GM19463 (cell line): ENCODE results near the gene DAGLA.

ENCODE experiments used
- ATAC-seq: cut with Tn5 transposase; IDR thresholded peaks from one replicate; pipeline ENCODE4 v1.9.1; 2021; ENCODE audit warnings: mild to moderate bottlenecking, moderate library complexity; ENCODE audit not compliant: unreplicated experiment

Gene DAGLA

DNA sequence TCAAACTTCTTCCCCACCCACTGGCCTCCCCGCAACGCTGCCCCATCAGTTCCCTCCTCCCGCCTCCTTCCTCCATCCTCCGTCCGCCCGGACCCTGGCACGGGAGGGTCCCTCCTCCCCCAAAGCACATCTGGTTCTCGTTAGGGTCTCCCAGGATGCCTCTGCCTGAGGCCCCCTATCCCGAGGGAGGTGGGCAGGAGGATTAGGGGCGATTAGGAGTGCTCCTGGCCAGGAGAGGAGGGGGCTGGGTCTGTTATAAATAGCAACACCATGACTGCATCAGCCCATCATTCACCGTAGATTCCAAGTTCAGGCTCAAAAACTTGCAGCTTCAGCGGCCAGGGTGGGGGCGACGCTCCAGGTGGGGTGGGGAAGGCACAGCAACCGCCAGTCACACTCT lies 82.6 kb downstream of the DAGLA start:
- no peak for ATAC-seq

GRCh38 chr11:61763930-61764605 lies 83.9 kb downstream of the DAGLA start:
- no peak for ATAC-seq

DNA sequence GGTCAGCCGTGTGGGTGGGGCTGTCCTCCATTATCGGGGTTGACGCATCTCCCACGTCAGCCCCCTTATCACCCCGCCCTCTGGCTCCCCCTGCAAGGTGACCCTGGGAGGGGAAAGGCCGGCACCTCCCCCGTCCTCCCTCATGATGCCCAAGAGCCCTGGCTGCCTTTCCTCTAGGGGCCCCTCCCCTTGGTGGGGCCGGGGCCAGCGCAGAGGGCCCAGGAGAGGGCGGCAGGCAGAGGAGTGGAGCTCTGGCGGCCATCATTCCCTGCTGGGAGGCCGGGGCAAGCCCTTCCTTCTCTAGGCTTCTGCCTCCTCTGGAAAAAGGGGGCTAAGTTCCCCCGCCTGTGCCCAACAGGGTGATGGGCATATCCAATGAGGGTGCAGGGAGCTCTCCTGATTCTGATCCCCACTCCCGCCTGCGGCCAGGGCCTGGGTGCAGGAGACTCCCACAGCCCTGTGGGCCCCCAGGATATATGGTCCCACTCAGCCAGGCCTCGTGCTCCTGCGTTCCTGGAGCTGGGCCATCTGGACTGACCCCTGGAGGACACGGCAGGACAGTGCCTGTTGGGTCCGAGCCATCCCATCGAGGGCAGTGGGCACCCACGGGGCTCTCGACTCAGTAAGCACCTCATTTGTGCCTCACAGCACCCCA lies 84.5 kb downstream of the DAGLA start:
- no peak for ATAC-seq

GRCh38 chr11:61765550-61766253 lies 85.5 kb downstream of the DAGLA start:
- ATAC-seq = no peak

DNA sequence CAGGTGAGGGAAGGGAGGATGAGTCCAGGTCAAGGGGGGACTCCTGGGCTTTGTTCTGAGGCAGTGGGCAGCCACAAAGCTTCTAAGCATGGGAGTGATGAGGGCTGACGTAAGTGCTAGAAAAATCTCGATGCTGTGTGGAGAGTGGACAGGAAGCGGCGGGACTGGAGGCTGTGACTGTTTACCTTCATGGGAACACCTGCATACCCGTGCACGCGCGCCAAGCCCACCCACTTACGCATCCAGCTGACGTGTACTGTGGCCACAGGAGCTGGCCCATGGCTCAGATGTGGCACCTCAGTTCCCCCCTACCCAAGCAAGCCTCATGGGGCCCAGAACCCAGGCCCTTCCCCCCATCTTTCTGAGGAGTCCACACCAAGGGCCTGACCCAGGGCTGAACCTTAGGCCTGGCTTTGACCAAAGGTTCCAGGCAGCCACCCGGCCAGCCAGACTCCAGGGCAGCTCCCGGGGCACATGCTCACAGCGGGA lies 86.2 kb downstream of the DAGLA start:
- no peak for ATAC-seq

GRCh38 chr11:61768376-61769076 lies 88.3 kb downstream of the DAGLA start:
- ATAC-seq = no peak

- ATAC-seq = no peak
Measured at GRCh38 chr11:61769169-61769920, 89.2 kb downstream of the DAGLA start.

GRCh38 chr11:61769946-61770683 lies 89.9 kb downstream of the DAGLA start:
- ATAC-seq = no peak

GRCh38 chr11:61771195-61771894 lies 91.2 kb downstream of the DAGLA start:
- ATAC-seq = no peak

- no peak for ATAC-seq
Measured at GRCh38 chr11:61771985-61772455, 91.8 kb downstream of the DAGLA start.

DNA sequence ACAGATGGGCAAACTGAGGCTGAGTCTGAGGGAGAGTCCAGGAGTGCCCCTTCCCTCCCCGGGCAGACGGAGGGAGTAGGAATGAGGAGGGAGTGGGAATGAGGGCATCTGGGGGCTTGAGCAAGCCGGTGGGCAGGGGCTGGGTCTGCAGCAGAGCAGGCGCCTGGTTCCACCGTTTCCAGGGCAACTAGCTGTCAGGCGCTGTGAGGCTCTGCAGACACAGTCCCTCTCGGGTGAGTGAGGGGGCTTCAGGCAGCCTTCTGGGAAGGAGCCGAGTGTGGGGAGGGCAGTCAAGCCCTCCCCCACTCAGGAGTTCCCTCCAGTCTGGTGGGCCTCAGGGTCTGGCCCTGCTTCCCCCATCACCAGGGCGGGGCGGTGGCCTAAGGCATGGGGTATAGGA lies 93.2 kb downstream of the DAGLA start:
- no peak for ATAC-seq

DNA sequence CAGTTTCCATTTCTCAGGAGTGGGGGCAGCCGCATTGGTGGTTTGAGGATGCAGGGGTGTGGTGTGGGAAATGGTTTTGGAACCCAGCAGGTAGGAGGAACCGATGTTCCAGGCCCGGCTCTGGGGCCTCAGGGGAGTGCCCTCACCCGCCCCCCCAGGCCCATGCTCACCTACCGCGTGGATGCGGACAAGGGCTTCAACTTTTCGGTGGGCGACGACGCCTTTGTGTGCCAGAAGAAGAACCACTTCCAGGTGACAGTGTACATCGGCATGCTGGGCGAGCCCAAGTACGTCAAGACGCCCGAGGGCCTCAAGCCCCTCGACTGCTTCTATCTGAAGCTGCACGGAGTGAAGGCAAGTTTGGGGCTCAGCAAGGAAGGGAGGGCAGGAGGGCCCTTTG lies 93.6 kb downstream of the DAGLA start:
- ATAC-seq = no peak

GRCh38 chr11:61774411-61774810 lies 94.2 kb downstream of the DAGLA start:
- no peak for ATAC-seq

GRCh38 chr11:61775106-61775505 lies 94.9 kb downstream of the DAGLA start:
- no peak for ATAC-seq

GRCh38 chr11:61775606-61776554 lies 95.7 kb downstream of the DAGLA start:
- ATAC-seq = no peak

- no peak for ATAC-seq
Measured at GRCh38 chr11:61776561-61777075, 96.4 kb downstream of the DAGLA start.

DNA sequence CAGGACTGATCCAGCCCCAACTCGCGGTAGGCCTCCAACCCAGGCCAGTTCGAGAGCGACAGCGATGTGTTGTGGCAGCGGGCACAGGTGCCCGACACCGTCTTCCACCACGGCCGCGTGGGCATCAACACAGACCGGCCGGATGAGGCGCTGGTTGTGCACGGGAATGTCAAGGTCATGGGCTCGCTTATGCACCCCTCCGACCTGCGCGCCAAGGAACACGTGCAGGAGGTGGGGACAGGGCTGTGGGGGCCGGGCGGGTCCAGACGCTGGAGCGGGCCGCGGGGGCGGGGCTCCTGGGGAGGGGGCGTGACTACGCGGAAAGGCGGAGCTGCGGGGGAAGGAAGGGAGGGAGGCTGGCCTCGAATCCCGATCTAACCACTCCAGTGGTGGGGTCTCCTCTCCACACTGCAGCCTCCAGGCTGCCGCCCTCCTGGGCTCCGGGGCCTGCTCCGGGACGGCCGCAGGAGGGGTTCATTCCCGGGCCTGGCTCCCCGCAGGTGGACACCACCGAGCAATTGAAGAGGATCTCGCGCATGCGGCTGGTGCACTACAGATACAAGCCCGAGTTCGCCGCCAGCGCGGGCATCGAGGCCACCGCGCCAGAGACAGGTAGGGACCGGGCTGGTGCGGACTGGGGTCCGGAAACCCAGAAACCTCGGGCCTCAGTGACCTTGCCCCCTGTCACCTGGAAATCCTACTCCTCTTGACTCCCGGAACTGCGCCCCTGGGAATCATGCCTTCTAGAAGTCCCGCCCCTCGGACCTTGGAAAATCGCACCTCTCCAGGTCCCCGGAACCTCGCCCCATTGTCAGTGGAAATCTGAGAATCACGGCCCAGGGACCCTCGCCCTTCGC lies 97.3 kb downstream of the DAGLA start:
- no peak for ATAC-seq
